DND-41 (cell line): ENCODE measurements around the gene PRG2.

Experiments used
- EZH2 ChIP-seq: IDR thresholded peaks from 3 replicates; pipeline ENCODE4 v1.6.1; 2012; ENCODE audit warnings: borderline replicate concordance, low read depth, mild to moderate bottlenecking, moderate library complexity, low read length, inconsistent platforms; ENCODE audit not compliant: severe bottlenecking
- TF ChIP-seq, protein P1 (sequence below): IDR thresholded peaks from 2 replicates; pipeline ENCODE4 v1.5.1; 2012; ENCODE audit warnings: borderline replicate concordance, low read length, moderate library complexity, mild to moderate bottlenecking; ENCODE audit not compliant: poor library complexity, severe bottlenecking; ENCODE audit errors: extremely low read depth

DNA sequence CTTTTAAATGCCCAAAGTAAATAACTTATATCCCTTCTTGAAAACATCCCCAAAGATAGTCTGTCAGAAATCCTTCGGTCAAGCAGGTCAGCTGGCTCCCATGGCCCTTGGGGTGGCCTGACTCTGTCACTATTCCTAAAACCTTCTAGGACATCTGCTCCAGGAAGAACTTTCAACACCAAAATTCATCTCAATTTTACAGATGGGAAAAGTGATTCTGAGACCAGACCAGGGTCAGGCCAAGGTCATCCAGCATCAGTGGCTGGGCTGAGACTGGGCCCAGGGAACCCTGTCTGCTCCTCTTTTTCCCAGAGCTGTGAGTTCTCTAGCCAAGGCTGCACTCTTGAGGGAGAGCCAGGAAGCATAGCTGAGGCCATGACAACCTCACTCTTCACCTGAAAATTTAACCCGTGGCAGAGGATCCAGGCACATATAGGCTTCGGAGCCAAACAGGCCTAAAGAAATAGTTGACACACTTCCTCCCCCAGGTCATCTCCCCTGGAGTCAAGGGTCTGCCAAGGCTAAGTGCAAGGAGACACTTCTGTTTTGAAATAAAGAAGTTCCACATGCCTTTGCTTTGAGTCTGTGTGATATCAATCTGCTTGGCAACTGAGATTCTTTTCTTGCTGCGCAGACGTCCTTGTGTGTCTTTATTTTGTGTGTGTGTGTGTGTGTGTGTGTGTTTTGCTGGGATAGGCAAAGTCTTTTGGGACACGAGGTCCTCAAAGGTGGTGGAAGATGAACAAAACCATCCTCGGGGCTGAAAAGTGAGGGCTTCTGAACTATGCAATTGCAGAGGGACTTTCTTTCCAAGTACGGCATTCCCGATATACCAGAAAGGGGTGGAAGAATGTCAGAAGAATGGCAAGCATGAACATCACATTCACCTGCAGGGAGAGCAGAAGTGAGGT lies 16.8 kb upstream of the PRG2 start:
- TF ChIP-seq, protein P1, sequence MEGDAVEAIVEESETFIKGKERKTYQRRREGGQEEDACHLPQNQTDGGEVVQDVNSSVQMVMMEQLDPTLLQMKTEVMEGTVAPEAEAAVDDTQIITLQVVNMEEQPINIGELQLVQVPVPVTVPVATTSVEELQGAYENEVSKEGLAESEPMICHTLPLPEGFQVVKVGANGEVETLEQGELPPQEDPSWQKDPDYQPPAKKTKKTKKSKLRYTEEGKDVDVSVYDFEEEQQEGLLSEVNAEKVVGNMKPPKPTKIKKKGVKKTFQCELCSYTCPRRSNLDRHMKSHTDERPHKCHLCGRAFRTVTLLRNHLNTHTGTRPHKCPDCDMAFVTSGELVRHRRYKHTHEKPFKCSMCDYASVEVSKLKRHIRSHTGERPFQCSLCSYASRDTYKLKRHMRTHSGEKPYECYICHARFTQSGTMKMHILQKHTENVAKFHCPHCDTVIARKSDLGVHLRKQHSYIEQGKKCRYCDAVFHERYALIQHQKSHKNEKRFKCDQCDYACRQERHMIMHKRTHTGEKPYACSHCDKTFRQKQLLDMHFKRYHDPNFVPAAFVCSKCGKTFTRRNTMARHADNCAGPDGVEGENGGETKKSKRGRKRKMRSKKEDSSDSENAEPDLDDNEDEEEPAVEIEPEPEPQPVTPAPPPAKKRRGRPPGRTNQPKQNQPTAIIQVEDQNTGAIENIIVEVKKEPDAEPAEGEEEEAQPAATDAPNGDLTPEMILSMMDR = no peak
- no peak for TF ChIP-seq EZH2
